ENCODE data around the gene ASPSCR1.

GRCh38 chr17:81942167-81942553 lies 35.3 kb upstream of the ASPSCR1 start:
- no peak for TF ChIP-seq CTCF (IDR thresholded peaks at IDR 0.05; ENCODE audit: low read depth, low read length)
- no peak for TF ChIP-seq POLR2A (IDR thresholded peaks at IDR 0.05; ENCODE audit: extremely low read depth, insufficient read length)
